Measurements from ENCODE around the gene SRRM5. TPM values are rescaled to one million over a fixed set of nuclear protein-coding genes. Genes with fewer than 3 reads are reported as not detected.

SRRM5 gene
- total RNA-seq, 1 donor = under 0.01 TPM

DNA sequence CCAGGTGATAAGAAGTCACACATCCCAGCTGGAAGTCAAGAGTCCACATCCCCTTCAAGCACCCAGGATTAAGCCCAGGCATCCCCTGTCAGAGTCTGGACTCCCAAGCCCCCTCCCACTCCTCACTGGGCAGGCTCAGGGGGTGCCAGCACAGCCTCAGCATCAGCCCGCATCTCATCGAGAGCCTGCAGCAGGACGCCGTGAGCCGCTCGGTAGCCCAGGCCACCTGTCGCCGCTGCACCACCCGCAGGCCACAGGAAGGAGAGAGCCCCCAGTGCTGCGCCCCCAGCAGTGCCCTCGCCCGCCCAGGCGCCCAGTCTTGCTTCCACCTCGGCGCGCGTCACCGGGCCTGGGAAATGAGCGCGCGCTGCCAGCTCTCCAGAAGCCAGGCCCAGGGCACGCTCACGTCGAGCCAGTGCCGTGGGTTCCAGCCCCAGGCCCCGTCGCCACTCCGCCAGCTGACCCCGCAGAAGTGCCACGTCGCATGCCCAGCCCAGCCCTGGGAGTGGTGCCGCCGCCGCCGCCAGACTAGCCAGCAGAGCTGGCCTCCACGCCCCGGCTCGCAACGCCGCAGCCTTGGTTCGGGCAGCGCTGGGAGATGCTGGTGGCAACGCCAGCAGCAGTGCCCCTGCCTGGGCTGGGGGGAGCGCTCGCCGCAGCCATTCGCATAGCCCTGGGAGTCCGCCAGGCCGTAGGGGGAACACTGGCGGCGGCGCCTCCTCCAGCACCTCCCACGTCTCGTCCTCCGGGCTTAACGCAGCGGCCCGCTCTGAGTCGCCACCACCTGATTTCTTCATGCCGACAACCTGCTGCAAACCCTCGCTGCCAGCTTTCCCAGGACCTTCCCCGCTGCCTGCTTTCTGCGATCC, 19.8 kb upstream of the SRRM5 start:
- no peak overlapping the region for H3K4me3 ChIP-seq (ENCODE audit: low read depth, low read length)
- TF ChIP-seq, protein P1, sequence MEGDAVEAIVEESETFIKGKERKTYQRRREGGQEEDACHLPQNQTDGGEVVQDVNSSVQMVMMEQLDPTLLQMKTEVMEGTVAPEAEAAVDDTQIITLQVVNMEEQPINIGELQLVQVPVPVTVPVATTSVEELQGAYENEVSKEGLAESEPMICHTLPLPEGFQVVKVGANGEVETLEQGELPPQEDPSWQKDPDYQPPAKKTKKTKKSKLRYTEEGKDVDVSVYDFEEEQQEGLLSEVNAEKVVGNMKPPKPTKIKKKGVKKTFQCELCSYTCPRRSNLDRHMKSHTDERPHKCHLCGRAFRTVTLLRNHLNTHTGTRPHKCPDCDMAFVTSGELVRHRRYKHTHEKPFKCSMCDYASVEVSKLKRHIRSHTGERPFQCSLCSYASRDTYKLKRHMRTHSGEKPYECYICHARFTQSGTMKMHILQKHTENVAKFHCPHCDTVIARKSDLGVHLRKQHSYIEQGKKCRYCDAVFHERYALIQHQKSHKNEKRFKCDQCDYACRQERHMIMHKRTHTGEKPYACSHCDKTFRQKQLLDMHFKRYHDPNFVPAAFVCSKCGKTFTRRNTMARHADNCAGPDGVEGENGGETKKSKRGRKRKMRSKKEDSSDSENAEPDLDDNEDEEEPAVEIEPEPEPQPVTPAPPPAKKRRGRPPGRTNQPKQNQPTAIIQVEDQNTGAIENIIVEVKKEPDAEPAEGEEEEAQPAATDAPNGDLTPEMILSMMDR (IDR thresholded peaks at IDR 0.05; ENCODE audit: insufficient read depth, low read depth, low read length) = no peak
- DNase-seq (ENCODE audit: low read depth) = no peak

DNA sequence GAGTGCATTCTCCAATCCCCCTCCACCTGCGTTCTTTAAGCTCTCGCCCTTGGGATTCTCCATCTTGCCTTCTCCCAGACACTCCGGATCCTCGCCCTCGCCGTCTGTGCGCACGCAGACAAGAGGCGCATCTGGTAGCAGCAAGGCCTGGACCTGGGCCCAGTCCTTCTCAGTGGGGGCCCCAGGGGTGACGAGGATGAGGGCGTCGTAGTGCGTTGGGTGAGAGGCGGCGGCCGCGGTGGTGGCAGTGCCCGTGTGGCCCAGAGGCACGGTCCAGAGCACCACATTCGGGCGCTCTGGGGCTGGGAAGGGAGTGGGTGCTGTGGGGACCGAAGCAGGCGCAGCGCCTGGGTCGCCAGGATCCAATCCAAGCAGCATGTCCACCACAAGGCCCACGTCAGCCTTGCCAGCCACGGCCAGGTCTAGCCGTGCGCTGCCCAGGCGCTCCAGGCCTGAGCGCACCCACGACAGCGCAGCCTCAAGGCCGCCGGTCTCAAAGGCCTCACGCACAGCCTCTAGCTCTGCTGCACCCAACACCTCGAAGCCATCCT, 19.0 kb upstream of the SRRM5 start:
- DNase-seq (ENCODE audit: low read depth) = no peak
- H3K4me3 ChIP-seq (ENCODE audit: low read depth, low read length) = no peak overlapping the region
- TF ChIP-seq, protein P1 (IDR thresholded peaks at IDR 0.05; ENCODE audit: insufficient read depth, low read depth, low read length) = no peak

DNA sequence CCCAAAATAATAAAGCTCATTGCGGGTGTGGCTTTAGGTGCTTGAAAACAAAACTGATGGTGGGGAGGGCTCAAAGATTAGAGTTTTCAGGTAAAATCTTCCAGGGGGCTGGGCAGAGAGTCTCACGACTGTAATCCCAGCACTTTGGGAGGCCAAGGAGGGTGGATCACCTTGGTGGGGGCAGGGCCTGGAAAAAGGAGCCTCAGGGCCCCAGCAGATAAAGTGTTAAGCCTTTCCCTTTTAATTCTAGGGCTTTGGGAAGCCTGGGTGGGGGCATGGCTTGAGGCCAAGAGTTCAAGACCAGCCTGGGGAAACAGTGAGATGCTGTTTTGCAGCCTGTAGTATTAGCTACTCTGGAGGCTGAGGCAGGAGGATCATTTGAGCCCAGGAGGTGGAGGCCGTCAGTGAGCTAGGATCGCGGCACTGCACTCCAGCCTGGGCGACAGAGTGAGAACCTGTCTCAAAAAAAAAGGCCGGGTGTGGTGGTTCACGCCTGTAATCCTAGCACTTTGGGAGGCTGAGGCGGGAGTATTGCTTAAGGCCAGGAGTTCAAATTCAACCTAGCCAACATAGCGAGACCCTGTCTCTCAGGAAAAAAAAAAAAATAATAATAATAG, 17.7 kb upstream of the SRRM5 start:
- TF ChIP-seq, protein P1 (IDR thresholded peaks at IDR 0.05; ENCODE audit: insufficient read depth, low read depth, low read length) = no peak
- H3K4me3 ChIP-seq (ENCODE audit: low read depth, low read length) = peak overlapping the region; percentile 81
- no peak for DNase-seq (ENCODE audit: low read depth)

DNA sequence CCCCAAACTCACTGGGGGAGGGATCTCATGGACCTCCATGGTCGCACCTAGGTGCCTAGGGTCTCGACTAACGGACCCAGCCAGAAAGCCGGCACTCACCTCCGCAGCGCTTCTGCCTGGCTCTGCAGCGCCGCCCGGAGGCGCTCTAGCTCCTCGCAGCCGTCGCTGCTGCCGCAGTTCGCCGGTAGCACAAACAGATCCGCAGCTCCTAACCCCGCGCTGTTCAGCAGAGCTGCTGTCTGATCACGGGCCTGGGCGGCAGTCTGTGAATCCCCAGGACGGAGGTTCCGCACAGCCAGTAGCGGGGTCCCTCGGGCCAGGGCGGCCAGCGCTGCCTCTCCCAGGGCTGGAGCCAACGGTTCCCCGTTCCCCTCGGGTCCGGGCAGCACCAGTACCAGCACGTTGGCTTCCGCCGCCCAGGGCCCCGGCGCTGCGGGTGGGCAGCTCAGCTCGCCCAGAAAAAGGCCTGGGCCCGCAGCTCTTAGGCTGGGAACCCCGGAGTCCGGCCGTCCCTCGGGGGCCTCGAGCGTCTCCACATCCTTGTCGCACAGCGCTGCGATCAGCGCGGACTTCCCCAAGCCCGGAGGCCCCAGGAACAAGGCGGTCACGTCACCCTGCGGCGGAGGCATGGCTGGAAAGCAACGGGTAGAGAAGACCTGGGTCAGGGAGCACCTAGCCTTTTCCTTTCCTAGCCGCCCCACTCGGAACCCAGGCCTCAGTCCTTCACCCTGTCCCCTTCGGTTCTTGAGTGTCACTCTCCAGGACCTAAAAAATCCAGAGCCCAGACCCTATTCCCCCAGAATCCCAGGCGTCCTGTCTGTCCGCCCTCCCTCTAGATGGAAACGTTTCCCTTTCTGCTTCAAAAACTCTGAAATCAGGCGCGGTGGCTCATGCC, 16.9 kb upstream of the SRRM5 start:
- peak overlapping the region; percentile 81 for H3K4me3 ChIP-seq (ENCODE audit: low read depth, low read length)
- peak; percentile 71 for DNase-seq (ENCODE audit: low read depth)
- TF ChIP-seq, protein P1 (IDR thresholded peaks at IDR 0.05; ENCODE audit: insufficient read depth, low read depth, low read length) = peak; percentile 88

DNA sequence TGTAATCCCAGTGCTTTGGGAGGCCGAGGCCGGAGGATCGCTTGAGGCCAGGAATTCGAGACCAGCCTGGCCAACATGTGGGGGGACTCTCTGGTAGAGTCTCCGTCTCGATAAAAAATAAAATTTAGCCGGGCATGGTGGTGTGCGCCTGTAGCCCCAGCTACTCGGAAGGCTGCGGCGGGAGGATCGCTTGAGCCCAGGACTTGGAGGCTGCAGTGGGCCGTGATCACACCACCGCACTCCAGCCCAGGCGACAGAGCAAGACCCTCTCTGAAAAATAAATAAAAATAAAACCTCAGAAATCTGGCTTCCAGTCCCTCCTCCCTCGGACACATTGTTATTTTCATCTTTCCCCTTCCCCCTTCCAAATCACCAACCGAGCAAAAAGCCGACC, 16.3 kb upstream of the SRRM5 start:
- DNase-seq (ENCODE audit: low read depth) = no peak
- peak overlapping the region; percentile 81 for H3K4me3 ChIP-seq (ENCODE audit: low read depth, low read length)
- TF ChIP-seq, protein P1 (IDR thresholded peaks at IDR 0.05; ENCODE audit: insufficient read depth, low read depth, low read length) = no peak
